ENCODE measurements around the gene MPV17L2.

- no peak for TF ChIP-seq CTCF (IDR thresholded peaks at IDR 0.05)
- TF ChIP-seq POLR2A (IDR thresholded peaks at IDR 0.05) = no peak
These were observed 27.7 kb downstream of the MPV17L2 start for GRCh38 chr19:18220632-18221275.

Data from lower leg skin (tissue), 3 donors.